ENCODE data around the gene TOE1. TPM values are rescaled to one million over a fixed set of nuclear protein-coding genes. Genes with fewer than 3 reads are reported as not detected.

TOE1 gene
- total RNA-seq, 6 experiments from 2014 or later = 9.5 to 11.7 (median 10.1) TPM

DNA sequence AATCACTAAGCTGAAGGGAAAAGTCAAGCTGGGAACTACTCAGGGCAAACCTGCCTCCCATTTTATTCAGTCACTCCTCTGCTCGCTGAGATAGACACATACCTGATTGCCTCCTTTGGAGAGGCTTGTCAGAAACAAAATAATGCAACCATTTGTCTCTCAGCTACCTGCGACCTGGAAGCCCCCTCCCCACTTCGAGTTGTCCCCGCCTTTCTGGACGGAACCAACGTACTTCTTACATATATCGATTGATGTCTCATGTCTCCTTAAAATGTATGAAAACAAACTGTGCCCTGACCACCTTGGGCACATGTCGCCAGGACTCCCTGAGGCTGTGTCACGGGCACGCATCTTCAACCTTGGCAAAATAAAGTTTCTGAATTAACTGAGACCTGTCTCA lies 34.7 kb upstream of the TOE1 start:
- no peak overlapping the region; the same call in none of the 2 replicates for H3K4me3 Mint-ChIP-seq
- no peaks in the 10 kb centered on the region for H3K36me3 Mint-ChIP-seq (ENCODE audit: low read depth)
- no peak for DNase-seq
- H3K9me3 Mint-ChIP-seq = no peaks in the 10 kb centered on the region
- peaks cover 3% of the 10 kb centered on the region; the same call in 1 of the 2 replicates for H3K27me3 Mint-ChIP-seq (ENCODE audit: insufficient read depth)
- peaks cover 33% of the 10 kb centered on the region for H3K4me1 Mint-ChIP-seq (ENCODE audit: low read depth)
- peak overlapping the region; percentile 29; the same call in 1 of the 2 replicates for H3K27ac Mint-ChIP-seq
- no peak for TF ChIP-seq CTCF (IDR thresholded peaks at IDR 0.05)

- no peak for DNase-seq
- no peak for TF ChIP-seq CTCF (IDR thresholded peaks at IDR 0.05)
- H3K4me1 Mint-ChIP-seq (ENCODE audit: low read depth) = peaks cover 28% of the 10 kb centered on the region
- H3K36me3 Mint-ChIP-seq (ENCODE audit: low read depth) = no peaks in the 10 kb centered on the region
- no peaks in the 10 kb centered on the region for H3K9me3 Mint-ChIP-seq
- peaks cover 4% of the 10 kb centered on the region; the same call in 1 of the 2 replicates for H3K27me3 Mint-ChIP-seq (ENCODE audit: insufficient read depth)
- H3K4me3 Mint-ChIP-seq = peak overlapping the region; percentile 20; the same call in 1 of the 2 replicates
- H3K27ac Mint-ChIP-seq = peak overlapping the region; percentile 44
These were observed 33.7 kb upstream of the TOE1 start for GRCh38 chr1:45306319-45306718.

- DNase-seq = no peak
- Mint-ChIP-seq H3K4me1 (ENCODE audit: low read depth) (peaks cover 28% of the 10 kb centered on the region), H3K36me3 (ENCODE audit: low read depth) (no peaks in the 10 kb centered on the region), H3K9me3 (no peaks in the 10 kb centered on the region), H3K27me3 (ENCODE audit: insufficient read depth) (peaks cover 4% of the 10 kb centered on the region; the same call in 1 of the 2 replicates), H3K27ac (peak overlapping the region; percentile 44; the same call in 1 of the 2 replicates), H3K4me3 (no peak overlapping the region)
- no peak for TF ChIP-seq CTCF (IDR thresholded peaks at IDR 0.05)
These were observed 33.1 kb upstream of the TOE1 start for GRCh38 chr1:45306905-45307304.

GRCh38 chr1:45314266-45314665 lies 25.7 kb upstream of the TOE1 start:
- Mint-ChIP-seq H3K36me3 (ENCODE audit: low read depth) (no peaks in the 10 kb centered on the region; the same call in 1 of the 2 replicates), H3K27ac (no peak overlapping the region), H3K9me3 (no peaks in the 10 kb centered on the region; the same call in 1 of the 2 replicates), H3K4me3 (no peak overlapping the region), H3K27me3 (ENCODE audit: insufficient read depth) (peaks cover 4% of the 10 kb centered on the region), H3K4me1 (ENCODE audit: low read depth) (no peaks in the 10 kb centered on the region)
- no peak for DNase-seq
- TF ChIP-seq CTCF (IDR thresholded peaks at IDR 0.05) = no peak

- H3K9me3 Mint-ChIP-seq = no peaks in the 10 kb centered on the region; the same call in 1 of the 2 replicates
- H3K36me3 Mint-ChIP-seq (ENCODE audit: low read depth) = no peaks in the 10 kb centered on the region; the same call in 1 of the 2 replicates
- TF ChIP-seq CTCF (IDR thresholded peaks at IDR 0.05) = no peak
- H3K27ac Mint-ChIP-seq = no peak overlapping the region
- H3K4me3 Mint-ChIP-seq = no peak overlapping the region
- no peak for DNase-seq
- no peaks in the 10 kb centered on the region; the same call in none of the 2 replicates for H3K27me3 Mint-ChIP-seq (ENCODE audit: insufficient read depth)
- no peaks in the 10 kb centered on the region for H3K4me1 Mint-ChIP-seq (ENCODE audit: low read depth)
These were observed 22.8 kb upstream of the TOE1 start for GRCh38 chr1:45317166-45317565.
